ENCODE data around the gene TACC2.

GRCh38 chr10:122259075-122259466, 270.1 kb downstream of the TACC2 start:
- TF ChIP-seq CTCF (IDR thresholded peaks at IDR 0.05) (no peak), POLR2A (IDR thresholded peaks at IDR 0.05) (no peak)

Data from tibial nerve (tissue), 3 donors.